ENCODE measurements around the gene TBPL1. TPM values are rescaled to one million over a fixed set of nuclear protein-coding genes. Genes with fewer than 3 reads are reported as not detected.

The TBPL1 gene
- total RNA-seq, 2 donors from 2014 or later = 0.99 to 10.9 TPM

GRCh38 chr6:133969921-133970295 lies 16.9 kb downstream of the TBPL1 start:
- ATAC-seq (no peak), DNase-seq (no peak)
- H3K27ac ChIP-seq = no peak overlapping the region
- peaks cover 11% of the 10 kb centered on the region for H3K4me1 ChIP-seq
- no peak overlapping the region for H3K4me3 ChIP-seq
- no peaks in the 10 kb centered on the region for H3K9me3 ChIP-seq
- no peak for TF ChIP-seq POLR2A (IDR thresholded peaks at IDR 0.05)
- TF ChIP-seq, protein P1, sequence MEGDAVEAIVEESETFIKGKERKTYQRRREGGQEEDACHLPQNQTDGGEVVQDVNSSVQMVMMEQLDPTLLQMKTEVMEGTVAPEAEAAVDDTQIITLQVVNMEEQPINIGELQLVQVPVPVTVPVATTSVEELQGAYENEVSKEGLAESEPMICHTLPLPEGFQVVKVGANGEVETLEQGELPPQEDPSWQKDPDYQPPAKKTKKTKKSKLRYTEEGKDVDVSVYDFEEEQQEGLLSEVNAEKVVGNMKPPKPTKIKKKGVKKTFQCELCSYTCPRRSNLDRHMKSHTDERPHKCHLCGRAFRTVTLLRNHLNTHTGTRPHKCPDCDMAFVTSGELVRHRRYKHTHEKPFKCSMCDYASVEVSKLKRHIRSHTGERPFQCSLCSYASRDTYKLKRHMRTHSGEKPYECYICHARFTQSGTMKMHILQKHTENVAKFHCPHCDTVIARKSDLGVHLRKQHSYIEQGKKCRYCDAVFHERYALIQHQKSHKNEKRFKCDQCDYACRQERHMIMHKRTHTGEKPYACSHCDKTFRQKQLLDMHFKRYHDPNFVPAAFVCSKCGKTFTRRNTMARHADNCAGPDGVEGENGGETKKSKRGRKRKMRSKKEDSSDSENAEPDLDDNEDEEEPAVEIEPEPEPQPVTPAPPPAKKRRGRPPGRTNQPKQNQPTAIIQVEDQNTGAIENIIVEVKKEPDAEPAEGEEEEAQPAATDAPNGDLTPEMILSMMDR (IDR thresholded peaks at IDR 0.05) = no peak
- no peaks in the 10 kb centered on the region for H3K36me3 ChIP-seq (replicated peaks in 1 of 2; ENCODE audit: insufficient read depth in 1 of 2, low read depth in 2 of 2)
- 54 to 55% methylated on average over 2 of the region's 2 CpGs for WGBS, 2 donors
- no peaks in the 10 kb centered on the region for H3K27me3 ChIP-seq
- intact Hi-C loops (cut with DNase I) = loop anchor here (10.0 kb wide), 1 partner anchor 95 kb away; no protein-coding TSS in a partner anchor

DNA sequence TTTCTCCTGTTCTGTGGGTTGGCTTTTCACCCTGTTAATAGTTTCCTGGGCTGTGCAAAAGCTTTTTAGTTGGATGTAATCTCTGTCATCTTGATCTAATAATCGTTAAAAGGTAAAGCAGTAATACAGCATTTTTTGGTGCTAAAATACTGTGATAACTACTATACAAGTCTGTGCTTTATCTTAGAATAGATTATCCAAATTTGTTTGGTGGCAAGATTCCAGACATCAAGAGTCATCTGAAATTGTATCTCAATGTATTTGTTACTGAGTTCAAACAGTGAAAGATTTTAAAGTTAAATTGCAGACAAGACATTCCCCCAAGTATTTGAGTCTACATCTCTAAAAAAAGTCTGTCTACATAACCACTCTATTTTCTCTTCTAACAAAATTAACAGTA lies 18.8 kb downstream of the TBPL1 start:
- no peaks in the 10 kb centered on the region for H3K9me3 ChIP-seq
- 8 to 12% methylated on average over 1 of the region's 1 CpG for WGBS, 2 donors
- H3K36me3 ChIP-seq (replicated peaks in 1 of 2; ENCODE audit: insufficient read depth in 1 of 2, low read depth in 2 of 2) = no peaks in the 10 kb centered on the region
- TF ChIP-seq, protein P1 (IDR thresholded peaks at IDR 0.05) = no peak
- TF ChIP-seq POLR2A (IDR thresholded peaks at IDR 0.05) = no peak
- ATAC-seq (no peak), DNase-seq (no peak)
- intact Hi-C loops (cut with DNase I) = no loop called here
- no peak overlapping the region for H3K27ac ChIP-seq
- H3K4me3 ChIP-seq = no peak overlapping the region
- peaks cover 11% of the 10 kb centered on the region for H3K4me1 ChIP-seq
- no peaks in the 10 kb centered on the region for H3K27me3 ChIP-seq

DNA sequence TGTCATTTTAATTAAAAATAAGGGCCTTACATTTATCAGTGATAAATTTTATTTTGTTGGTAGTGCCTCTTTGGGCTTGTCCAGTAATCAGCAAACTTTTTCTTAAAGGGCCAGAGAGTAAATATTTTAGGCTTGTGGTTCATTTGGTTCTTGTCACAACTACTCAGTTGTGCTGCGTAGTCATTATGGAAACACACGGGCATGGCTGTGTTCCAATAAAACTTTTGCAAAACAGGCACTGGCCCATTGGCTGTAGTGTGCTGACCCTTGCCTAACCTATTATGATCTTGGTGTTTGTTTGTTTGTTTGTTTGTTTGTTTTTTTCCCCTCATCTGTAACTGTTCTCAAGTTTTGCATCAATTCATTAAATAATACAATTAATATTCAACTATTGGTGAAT lies 19.4 kb downstream of the TBPL1 start:
- 46 to 61% methylated on average over 2 of the region's 2 CpGs for WGBS, 2 donors
- H3K36me3 ChIP-seq (replicated peaks in 1 of 2; ENCODE audit: insufficient read depth in 1 of 2, low read depth in 2 of 2) = no peaks in the 10 kb centered on the region
- ATAC-seq (no peak), DNase-seq (no peak)
- H3K27ac ChIP-seq = no peak overlapping the region
- no peak for TF ChIP-seq POLR2A (IDR thresholded peaks at IDR 0.05)
- TF ChIP-seq, protein P1 (IDR thresholded peaks at IDR 0.05) = no peak
- intact Hi-C loops (cut with DNase I) = no loop called here
- no peak overlapping the region for H3K4me3 ChIP-seq
- H3K9me3 ChIP-seq = no peaks in the 10 kb centered on the region
- H3K4me1 ChIP-seq = peaks cover 11% of the 10 kb centered on the region
- H3K27me3 ChIP-seq = no peaks in the 10 kb centered on the region

GRCh38 chr6:133973109-133973971 lies 20.3 kb downstream of the TBPL1 start:
- Histone ChIP-seq H3K27ac (no peak overlapping the region), H3K27me3 (no peaks in the 10 kb centered on the region), H3K9me3 (no peaks in the 10 kb centered on the region), H3K4me1 (peaks cover 18% of the 10 kb centered on the region), H3K36me3 (replicated peaks in 1 of 2; ENCODE audit: insufficient read depth in 1 of 2, low read depth in 2 of 2) (no peaks in the 10 kb centered on the region), H3K4me3 (no peak overlapping the region)
- no peak for DNase-seq
- no peak for TF ChIP-seq POLR2A (IDR thresholded peaks at IDR 0.05)
- TF ChIP-seq, protein P1 (IDR thresholded peaks at IDR 0.05) = peak; percentile 58 to 89 (median 79)
- 1 to 2% methylated on average over 4 of the region's 4 CpGs for WGBS, 2 donors
- peak; percentile 51 for ATAC-seq
- intact Hi-C loops (cut with DNase I) = no loop called here
